SK-N-SH (cell line): ENCODE measurements around the gene PALLD. TPM values are rescaled to one million over a fixed set of nuclear protein-coding genes. Genes with fewer than 3 reads are reported as not detected.

Experiments used
- CTCF ChIA-PET: fragments of 300-600, 350-600 bp; formaldehyde crosslinking; extraction: SDS; loops from one replicate; lab custom pipeline; 2021; lab: Yijun Ruan, JAX
- POLR2A ChIA-PET: fragments of 350-600 bp; sonication (Branson Sonifier 250); formaldehyde crosslinking; extraction: SDS; loops from one replicate; lab custom pipeline; 2020; ENCODE audit warnings: antibody characterized with exemption, inconsistent platforms; lab: Yijun Ruan, JAX
- DNase-seq: peaks from one replicate; pipeline ENCODE4 v3.0.0; 2012
- H2AFZ ChIP-seq: fragments of 200-600 bp; sonication (generic); 2 replicates; pipeline ENCODE4 v1.8.1; 2016; ENCODE audit warnings: antibody characterized with exemption, mild to moderate bottlenecking, low read depth
- H3F3A ChIP-seq: fragments of 200-600 bp; sonication (generic); replicated peaks from 2 replicates; pipeline ENCODE3; 2016; ENCODE audit warnings: antibody characterized with exemption, mild to moderate bottlenecking; ENCODE audit not compliant: insufficient read depth
- H3K27ac ChIP-seq, 2 experiments: fragments of 200-500 bp in 1 of 2; fragments of 200-600 bp in 1 of 2; sonication (Bioruptor generic) in 1 of 2; sonication (generic), shearing (Covaris generic) in 1 of 2; 2 replicates each; pipeline versions ENCODE4 v1.5.1 to v1.6.1; 2014 to 2016; ENCODE audit warnings: low read depth in 2 of 2, inconsistent platforms in 1 of 2, low read length in 1 of 2, mild to moderate bottlenecking in 1 of 2, mixed read lengths in 1 of 2
- H3K27me3 ChIP-seq: fragments of 200-600 bp; sonication (generic), shearing (Covaris generic); 2 replicates; pipeline ENCODE4 v1.6.1; 2016; ENCODE audit warnings: mixed run types; ENCODE audit not compliant: insufficient read depth
- H3K36me3 ChIP-seq, 2 experiments: fragments of 200-500 bp in 1 of 2; fragments of 200-600 bp in 1 of 2; sonication (Bioruptor generic) in 1 of 2; sonication (generic) in 1 of 2; replicated peaks in 1 of 2; 2 replicates each; pipeline versions ENCODE3 to v1.5.1; 2014 to 2016; ENCODE audit warnings: low read length in 1 of 2, mild to moderate bottlenecking in 1 of 2; ENCODE audit not compliant: insufficient read depth in 2 of 2, control insufficient read depth in 1 of 2
- H3K4me1 ChIP-seq, 2 experiments: fragments of 200-500 bp in 1 of 2; fragments of 200-600 bp in 1 of 2; sonication (Bioruptor generic) in 1 of 2; sonication (generic), shearing (Covaris generic) in 1 of 2; 2 replicates each; pipeline versions ENCODE4 v1.5.1 to v1.6.1; 2014 to 2016; ENCODE audit warnings: low read depth in 1 of 2, low read length in 1 of 2, mixed run types in 1 of 2; ENCODE audit not compliant: insufficient read depth in 2 of 2, control insufficient read depth in 1 of 2
- H3K4me2 ChIP-seq: fragments of 200-600 bp; sonication (generic), shearing (Covaris generic); 2 replicates; pipeline ENCODE4 v1.6.1; 2017; ENCODE audit warnings: mixed run types
- H3K4me3 ChIP-seq, 2 experiments: fragments of 200-500 bp in 1 of 2; fragments of 200-600 bp in 1 of 2; sonication (Bioruptor generic) in 1 of 2; sonication (generic), shearing (Covaris generic) in 1 of 2; 2 replicates each; pipeline versions ENCODE4 v1.5.1 to v1.8.1; 2014 to 2016; ENCODE audit warnings: low read depth in 2 of 2, inconsistent platforms in 1 of 2, low read length in 1 of 2, mild to moderate bottlenecking in 1 of 2, mixed read lengths in 1 of 2, moderate library complexity in 1 of 2
- H3K79me2 ChIP-seq: fragments of 200-600 bp; sonication (generic); 2 replicates; pipeline ENCODE4 v1.8.1; 2017; ENCODE audit warnings: mild to moderate bottlenecking; ENCODE audit not compliant: insufficient read depth
- H3K9ac ChIP-seq: fragments of 200-600 bp; sonication (generic); 2 replicates; pipeline ENCODE4 v1.6.1; 2017; ENCODE audit warnings: mixed run types
- H3K9me2 ChIP-seq: fragments of 200-600 bp; sonication (generic); 2 replicates; pipeline ENCODE4 v1.6.1; 2017; ENCODE audit warnings: mixed run types
- H3K9me3 ChIP-seq: fragments of 200-600 bp; sonication (generic); 2 replicates; pipeline ENCODE4 v1.6.1; 2017; ENCODE audit warnings: mixed run types, mild to moderate bottlenecking, moderate library complexity
- H4K20me1 ChIP-seq: fragments of 200-600 bp; sonication (generic); 2 replicates; pipeline ENCODE4 v1.6.1; 2017; ENCODE audit warnings: mild to moderate bottlenecking, mixed run types; ENCODE audit not compliant: insufficient read depth
- CHD2 ChIP-seq: fragments of 150-350 bp; IDR thresholded peaks from 2 replicates; pipeline ENCODE4 v1.6.1; 2018; ENCODE audit warnings: low read length; ENCODE audit not compliant: partially characterized antibody
- ELF1 ChIP-seq: IDR thresholded peaks from 2 replicates; pipeline ENCODE4 v1.4.0; 2012
- EP300 ChIP-seq, 2 experiments: IDR thresholded peaks; 2 replicates each; pipeline versions ENCODE4 v1.4.0 to v1.6.1; 2012; ENCODE audit warnings: borderline replicate concordance in 1 of 2, low read depth in 1 of 2, low read length in 1 of 2
- EZH2phosphoT487 ChIP-seq: fragments of 200-600 bp; sonication (generic); IDR thresholded peaks from 2 replicates; pipeline ENCODE4 v1.6.1; 2017; ENCODE audit warnings: low read depth, mixed run types, mild to moderate bottlenecking, antibody characterized with exemption, moderate library complexity, borderline replicate concordance
- FOSL2 ChIP-seq: IDR thresholded peaks from 2 replicates; pipeline ENCODE4 v1.4.0; 2012; ENCODE audit warnings: low read depth, mild to moderate bottlenecking, moderate library complexity, borderline replicate concordance
- FOXM1 ChIP-seq: IDR thresholded peaks from 2 replicates; pipeline ENCODE4 v1.4.0; 2012; ENCODE audit warnings: low read depth, mild to moderate bottlenecking
- GATA2 ChIP-seq: sonication (generic); formaldehyde crosslinking; IDR thresholded peaks from 2 replicates; pipeline ENCODE4 v1.5.0; 2020; ENCODE audit warnings: mild to moderate bottlenecking, missing genetic modification reagents
- IRF3 ChIP-seq: fragments of 150-350 bp; IDR thresholded peaks from 2 replicates; pipeline ENCODE4 v1.6.1; 2016; ENCODE audit warnings: mild to moderate bottlenecking, low read depth, low read length
- JUND ChIP-seq: IDR thresholded peaks from 2 replicates; pipeline ENCODE4 v1.4.0; 2012
- MEF2A ChIP-seq: IDR thresholded peaks from 2 replicates; pipeline ENCODE4 v1.4.0; 2012; ENCODE audit warnings: low read depth, borderline replicate concordance
- MXI1 ChIP-seq: IDR thresholded peaks from 2 replicates; pipeline ENCODE4 v1.6.1; 2012; ENCODE audit warnings: mild to moderate bottlenecking, low read depth, low read length, improper control_type of control experiment
- NFIC ChIP-seq: IDR thresholded peaks from 2 replicates; pipeline ENCODE4 v1.4.0; 2012; ENCODE audit warnings: borderline replicate concordance
- PBX3 ChIP-seq: IDR thresholded peaks from 2 replicates; pipeline ENCODE4; 2012
- POLR2AphosphoS5 ChIP-seq: IDR thresholded peaks from 2 replicates; pipeline ENCODE4 v1.6.1; 2012; ENCODE audit warnings: low read depth, low read length
- RAD21 ChIP-seq: IDR thresholded peaks from 2 replicates; pipeline ENCODE4 v1.6.1; 2012; ENCODE audit warnings: mild to moderate bottlenecking, low read length
- RXRA ChIP-seq: IDR thresholded peaks from 2 replicates; pipeline ENCODE4 v1.4.0; 2012; ENCODE audit warnings: low read depth, mild to moderate bottlenecking, borderline replicate concordance
- TCF12 ChIP-seq: IDR thresholded peaks from 2 replicates; pipeline ENCODE4 v1.4.0; 2012
- TEAD4 ChIP-seq: IDR thresholded peaks from 2 replicates; pipeline ENCODE4 v1.4.0; 2012; ENCODE audit warnings: mild to moderate bottlenecking, borderline replicate concordance; ENCODE audit not compliant: insufficient read depth
- whole genome bisulfite sequencing: methylation state at CpG from one replicate; pipeline ENCODE4 v1.1.6; 2017; ENCODE audit warnings: low lambda C conversion rate; 5-methylcytosine and 5-hydroxymethylcytosine counted together
- polyA plus RNA-seq, 3 experiments: library from polyadenylated mRNA; depleted of rRNA; stranded (reverse); fragments of >200 nt; gene quantifications; 2 replicates each; pipeline ENCODE4 v1.2.3, GENCODE V29; 2012

The PALLD gene
- polyA plus RNA-seq, 1 of the 3 experiments (the other 2 are of a cell fraction) = 33.0 TPM

GRCh38 chr4:168483811-168484210 lies 13.0 kb upstream of the PALLD start:
- DNase-seq = no peak
- 61% methylated on average over 7 of the region's 7 CpGs for WGBS
- peak overlapping the region; percentile 45; the same call in 1 of the 2 replicates for H3K9ac ChIP-seq
- no peaks in the 10 kb centered on the region for H3K9me2 ChIP-seq
- TF ChIP-seq EP300 (IDR thresholded peaks at IDR 0.05; ENCODE audit: borderline replicate concordance in 1 of 2, low read depth in 1 of 2, low read length in 1 of 2) (peak in 1 of 2 experiments; percentile 45; a peak in 1 of 4 replicates), MXI1 (no peak), RAD21 (no peak), MEF2A (no peak), POLR2AphosphoS5 (no peak), TEAD4 (0 out of 2 replicates have a peak, but pooled peaks have one; percentile 41), EZH2phosphoT487 (no peak), NFIC (0 out of 2 replicates have a peak, but pooled peaks have one; percentile 17), JUND (peak; percentile 44; the same call in 1 of the 2 replicates), TCF12 (peak; percentile 58), PBX3 (no peak), FOSL2 (peak; percentile 44; the same call in 1 of the 2 replicates)
- H3K79me2 ChIP-seq = peaks cover 8% of the 10 kb centered on the region; the same call in 1 of the 2 replicates
- H3K4me3 ChIP-seq = no peak overlapping the region
- CTCF ChIA-PET = no interaction called here
- no peaks in the 10 kb centered on the region for H3K27me3 ChIP-seq
- H3K4me1 ChIP-seq = peaks cover 4 to 19% of the 10 kb centered on the region in 2 experiments; a peak in 3 of 4 replicates
- no peaks in the 10 kb centered on the region for H4K20me1 ChIP-seq
- H2AFZ ChIP-seq = peak overlapping the region; percentile 23; the same call in 1 of the 2 replicates
- peaks cover 29% of the 10 kb centered on the region for H3F3A ChIP-seq
- H3K36me3 ChIP-seq = no peaks in the 10 kb centered on the region
- no peak overlapping the region; the same call in 1 of the 2 replicates for H3K4me2 ChIP-seq
- peak overlapping the region in 1 of 2 experiments; percentile 94; a peak in 2 of 4 replicates for H3K27ac ChIP-seq
- no peaks in the 10 kb centered on the region for H3K9me3 ChIP-seq
- POLR2A ChIA-PET = no interaction called here

GRCh38 chr4:168484626-168485025 lies 12.2 kb upstream of the PALLD start:
- CTCF ChIA-PET = no interaction called here
- Histone ChIP-seq H3F3A (peaks cover 26% of the 10 kb centered on the region), H3K4me1 (peaks cover 4 to 19% of the 10 kb centered on the region in 2 experiments; a peak in 3 of 4 replicates), H3K9me2 (no peaks in the 10 kb centered on the region), H3K36me3 (no peaks in the 10 kb centered on the region)
- TF ChIP-seq TEAD4 (no peak), JUND (peak; percentile 29; the same call in 1 of the 2 replicates), CHD2 (no peak), ELF1 (peak; percentile 69; the same call in 1 of the 2 replicates), TCF12 (peak; percentile 76), RXRA (no peak), PBX3 (peak; percentile 50), GATA2 (CRISPR knock-in tag) (no peak), IRF3 (no peak), FOSL2 (peak; percentile 17; the same call in 1 of the 2 replicates), EZH2phosphoT487 (no peak), FOXM1 (no peak)
- TF ChIP-seq, all 33 proteins: peak for 5
- no peak overlapping the region for H3K9ac ChIP-seq
- no peaks in the 10 kb centered on the region for H4K20me1 ChIP-seq
- no peaks in the 10 kb centered on the region for H3K79me2 ChIP-seq
- DNase-seq = no peak
- POLR2A ChIA-PET = no interaction called here
- H3K4me2 ChIP-seq = peak overlapping the region; percentile 10; the same call in 1 of the 2 replicates
- no peak overlapping the region for H3K4me3 ChIP-seq
- H3K27ac ChIP-seq = peak overlapping the region in 1 of 2 experiments; percentile 69; a peak in 3 of 4 replicates
- no peaks in the 10 kb centered on the region for H3K27me3 ChIP-seq
- no peaks in the 10 kb centered on the region for H3K9me3 ChIP-seq
- peak overlapping the region; percentile 37 for H2AFZ ChIP-seq
